H1 (cell line): ENCODE data around the gene ZNF609. TPM values are rescaled to one million over a fixed set of nuclear protein-coding genes. Genes with fewer than 3 reads are reported as not detected.

Experiments used
- CEBPB ChIP-seq: IDR thresholded peaks from 2 replicates; pipeline ENCODE4 v1.6.1; 2012; ENCODE audit warnings: low read depth, low read length
- FOSL1 ChIP-seq: IDR thresholded peaks from 2 replicates; pipeline ENCODE4 v1.6.1; 2011; ENCODE audit warnings: mild to moderate bottlenecking, low read depth, low read length, moderate library complexity; ENCODE audit not compliant: insufficient read depth
- KDM1A ChIP-seq: fragments of 200-600, 300-600 bp; sonication (generic); IDR thresholded peaks from 2 replicates; pipeline ENCODE4 v1.7.1; 2016; ENCODE audit warnings: mild to moderate bottlenecking, low read length, borderline replicate concordance
- MAX ChIP-seq: IDR thresholded peaks from 2 replicates; pipeline ENCODE4 v1.6.1; 2012; ENCODE audit warnings: inconsistent platforms
- NANOG ChIP-seq: IDR thresholded peaks from 2 replicates; pipeline ENCODE4 v1.6.1; 2011; ENCODE audit warnings: low read length, low read depth, mild to moderate bottlenecking, inconsistent platforms; ENCODE audit not compliant: insufficient read depth, poor library complexity, severe bottlenecking
- RNF2 ChIP-seq: fragments of 200-900, 300-1000 bp; sonication (generic); IDR thresholded peaks from 2 replicates; pipeline ENCODE4 v1.7.1; 2016; ENCODE audit warnings: borderline replicate concordance, low read depth, mild to moderate bottlenecking, antibody characterized with exemption, low read length; ENCODE audit not compliant: poor library complexity, severe bottlenecking; ENCODE audit errors: missing control alignments
- polyA plus RNA-seq, 7 experiments: library from polyadenylated mRNA; depleted of rRNA in 3 of 7; stranded (reverse) in 5 of 7; unstranded in 2 of 7; fragments of >200 nt in 5 of 7; fragments of 200-250 nt in 2 of 7; gene quantifications; 1 replicate in 5 of 7; 2 replicates in 1 of 7; 4 replicates in 1 of 7; pipeline versions ENCODE4 v1.2.1 to v1.2.3, GENCODE V29; 2011 to 2013; ENCODE audit warnings: missing spikeins in 2 of 7, mixed read lengths in 2 of 7
- total RNA-seq: library from RNA; stranded (reverse); fragmentation: NEBNext Ultra II Directional; extraction: Animal tissue kit (Norgen Biotek cat#: 25700); gene quantifications from 2 replicates; pipeline ENCODE4 v1.2.1, GENCODE V29; 2021

ZNF609 gene
- total and polyA plus RNA-seq, 2 of the 8 experiments (the other 6 are each of a cell fraction or from before 2014, with no cell fraction given): 15.5 to 47.8 TPM

GRCh38 chr15:64507845-64508244, 47.5 kb downstream of the ZNF609 start (continued):
- TF ChIP-seq RNF2 (no peak), FOSL1 (no peak), MAX (no peak), KDM1A (no peak), CEBPB (no peak), NANOG (no peak)
